GM21786 (cell line): ENCODE measurements around the gene MCIDAS.

ENCODE experiments used
- ATAC-seq: cut with Tn5 transposase; IDR thresholded peaks from one replicate; pipeline ENCODE4 v1.9.1; 2021; ENCODE audit not compliant: unreplicated experiment

Gene MCIDAS

DNA sequence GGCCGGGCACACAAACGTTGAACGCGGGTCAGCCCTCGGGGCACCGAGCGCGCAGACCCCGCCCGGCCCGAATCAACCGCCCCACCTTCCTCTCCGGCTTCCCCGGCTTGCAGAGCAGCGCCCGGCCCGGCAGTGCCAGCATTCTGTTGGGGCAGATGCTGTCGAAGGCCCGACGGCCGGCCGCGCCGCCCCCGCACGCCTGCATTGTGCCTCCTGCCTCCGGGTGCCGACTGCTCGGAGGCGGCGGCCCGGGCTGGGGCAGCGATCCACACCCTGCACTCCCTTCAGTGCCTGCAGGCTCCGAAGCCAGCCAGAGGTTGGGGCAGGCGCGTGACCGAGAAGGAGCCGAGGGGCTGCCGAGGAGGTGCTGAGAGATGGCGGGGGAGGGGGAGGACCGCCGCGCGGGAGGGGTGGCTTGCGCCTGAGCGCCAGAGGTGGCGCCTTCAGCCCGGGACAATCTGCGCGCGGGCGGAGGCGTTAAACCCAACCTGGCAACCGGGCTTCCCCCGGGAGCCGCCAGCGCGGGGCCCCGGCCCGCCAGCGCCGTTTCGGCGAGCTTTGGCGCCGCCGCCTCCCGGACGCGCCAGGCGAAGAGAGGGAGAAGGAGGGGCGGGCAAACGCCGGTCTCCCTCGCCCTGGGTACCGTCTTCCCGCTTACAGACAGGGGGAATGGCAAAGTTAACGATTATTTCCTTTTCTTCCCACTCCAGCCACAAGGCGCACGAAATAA, at the start of gene MCIDAS:
Gene MCIDAS (minus strand): TSS at position 382 of the 730 bp plus-strand sequence. CDS start 177 bp downstream, at position 205.
- peak; percentile 57 for ATAC-seq

DNA sequence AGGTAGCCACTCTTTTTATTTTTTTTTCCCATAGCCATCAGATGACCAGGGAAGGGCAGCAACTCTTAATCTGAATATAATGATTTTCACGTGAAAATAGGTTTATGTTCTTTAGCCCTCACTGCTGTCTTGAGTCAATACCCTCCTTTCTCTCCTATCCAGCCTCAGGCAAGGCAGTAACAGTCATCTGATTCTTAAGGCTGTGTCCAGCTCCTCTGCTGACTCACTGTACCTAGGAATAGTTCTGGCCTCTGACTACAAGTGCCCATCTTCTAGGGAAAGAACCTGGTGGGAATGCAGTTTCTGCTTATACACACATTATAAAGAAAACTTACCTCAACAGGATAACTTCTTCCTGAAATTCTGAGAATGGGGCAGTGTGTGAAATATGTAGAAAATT, 49.7 kb upstream of the MCIDAS start:
- no peak for ATAC-seq

- no peak for ATAC-seq
Measured at GRCh38 chr5:55258339-55258738, 31.2 kb upstream of the MCIDAS start.

- ATAC-seq: no peak
Measured at GRCh38 chr5:55254802-55255201, 27.7 kb upstream of the MCIDAS start.

- no peak for ATAC-seq
Measured at GRCh38 chr5:55250064-55250463, 22.9 kb upstream of the MCIDAS start.

DNA sequence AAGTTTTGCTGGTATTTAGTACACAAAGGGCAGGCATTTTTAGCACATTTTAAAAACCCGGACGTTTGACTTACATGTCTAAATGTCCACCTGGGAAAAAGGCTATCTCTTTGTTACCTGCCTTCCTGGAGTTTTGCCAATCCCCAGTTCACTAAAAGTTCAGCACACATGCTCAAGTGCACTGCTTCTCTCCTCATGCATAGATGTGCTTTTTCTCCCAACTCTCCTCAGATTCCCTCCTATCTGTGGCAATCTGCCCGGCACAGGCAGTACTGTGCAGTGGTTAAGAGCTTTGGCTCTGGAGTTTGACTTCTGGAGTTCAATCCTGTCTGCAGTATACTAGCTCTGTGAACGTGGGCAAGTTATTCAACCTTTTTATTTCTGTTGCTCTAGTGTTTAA, 14.6 kb upstream of the MCIDAS start:
- ATAC-seq: no peak

DNA sequence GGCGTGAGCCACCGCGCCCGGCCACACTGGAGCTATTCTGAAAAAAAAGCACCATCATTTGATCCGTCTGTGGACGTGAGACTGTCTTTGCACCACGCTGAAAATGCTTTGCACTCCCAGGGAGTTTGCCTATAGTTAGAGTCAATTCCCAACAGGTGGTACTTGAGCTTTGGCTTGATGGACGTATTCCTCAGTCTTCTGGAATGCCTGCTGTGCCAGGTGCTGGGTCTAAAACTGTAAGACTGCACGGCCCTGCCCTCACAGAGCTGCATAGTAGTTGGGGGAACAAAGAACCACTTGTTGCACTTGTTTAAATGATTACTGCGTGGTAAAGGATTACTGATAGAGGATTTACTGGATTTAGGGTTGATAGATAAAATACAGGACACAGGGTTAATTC, 9.7 kb upstream of the MCIDAS start:
- no peak for ATAC-seq

GRCh38 chr5:55234121-55234700, 7.1 kb upstream of the MCIDAS start:
- ATAC-seq: no peak

DNA sequence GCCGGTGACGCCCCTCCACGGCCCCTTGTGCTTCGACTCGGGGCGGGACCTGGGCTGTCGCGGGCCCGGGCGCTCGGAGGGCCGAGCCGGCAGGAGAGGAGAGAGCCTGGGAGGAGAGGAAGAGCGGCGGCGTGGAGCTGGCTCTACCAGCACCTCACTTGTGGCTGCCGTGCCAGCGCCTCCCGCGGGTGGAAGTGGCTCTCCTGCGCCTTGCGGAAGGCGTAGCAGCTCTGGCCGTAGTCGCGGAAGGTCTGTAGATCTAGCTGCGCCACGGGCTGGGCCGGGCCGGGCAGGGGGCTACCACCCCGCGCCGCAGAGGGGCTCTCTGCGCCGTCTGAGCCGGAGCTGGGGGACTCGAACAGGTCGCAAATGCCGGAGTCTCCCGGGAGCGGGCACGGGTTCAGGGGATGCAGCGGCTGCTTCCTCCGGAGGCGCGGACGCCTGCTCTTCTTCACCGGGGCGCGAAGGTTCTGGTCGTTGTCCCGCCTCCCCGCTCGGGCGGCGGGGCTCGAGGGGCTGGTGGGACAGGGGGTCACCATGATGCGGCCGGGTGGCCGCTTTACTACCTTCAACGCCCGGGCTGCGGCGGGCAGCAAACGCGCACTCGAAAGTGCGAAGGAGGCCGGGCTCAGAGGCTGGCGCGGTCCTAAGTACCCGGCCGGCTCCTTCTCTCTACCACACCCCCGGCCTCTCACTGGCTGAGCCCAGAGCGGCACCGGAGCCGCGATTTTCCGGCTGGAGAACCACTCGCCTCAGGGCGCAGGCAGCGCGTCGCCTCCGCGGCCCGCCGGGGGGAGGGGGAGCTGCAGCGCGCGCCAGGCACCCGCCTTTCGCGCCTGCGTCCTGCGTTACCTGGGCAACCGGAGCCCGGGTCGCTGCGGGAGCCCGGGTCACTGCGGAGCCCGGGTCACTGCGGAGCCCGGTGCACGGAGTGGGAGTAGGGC, 6.1 kb upstream of the MCIDAS start, which contains the start of gene CCNO:
Gene CCNO (minus strand): TSS at position 624 of the 944 bp plus-strand sequence. CDS start 85 bp downstream, at position 539.
- ATAC-seq: peak; percentile 60

DNA sequence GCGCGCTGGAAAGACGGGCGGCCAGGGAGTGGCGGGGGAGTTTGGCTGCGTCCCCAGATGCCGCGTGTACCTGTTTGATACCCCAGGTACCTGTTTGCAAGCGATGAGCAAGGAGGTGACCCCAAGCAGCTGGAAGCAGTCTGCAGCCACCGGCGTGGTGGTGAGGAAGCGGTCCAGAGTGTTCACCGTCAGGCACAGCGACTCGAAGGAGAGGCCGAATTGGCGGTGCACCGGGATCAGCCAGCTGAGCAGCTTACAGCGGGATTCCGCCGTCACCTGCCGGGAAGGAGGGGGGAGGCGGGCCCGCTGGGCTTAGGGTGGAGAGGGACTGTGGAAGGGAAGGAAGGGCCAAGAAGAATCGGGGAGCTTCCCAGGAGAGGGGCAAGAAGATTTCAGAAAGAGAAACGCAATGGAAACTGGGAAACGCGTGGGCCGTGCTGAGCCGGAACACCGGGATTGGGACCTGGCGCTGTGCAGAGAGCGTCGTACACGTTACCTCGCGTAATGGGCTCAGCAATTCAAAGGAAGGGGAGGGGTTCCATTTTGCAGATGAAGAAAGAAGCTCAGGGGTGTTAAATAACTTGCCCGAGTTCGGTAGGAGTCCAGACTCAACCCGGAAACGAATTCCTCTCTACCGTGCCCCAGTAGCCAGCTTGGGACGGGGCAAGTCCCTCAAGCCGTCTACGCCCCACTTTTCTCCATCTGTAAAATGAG, 5.3 kb upstream of the MCIDAS start:
- peak; percentile 8 for ATAC-seq

DNA sequence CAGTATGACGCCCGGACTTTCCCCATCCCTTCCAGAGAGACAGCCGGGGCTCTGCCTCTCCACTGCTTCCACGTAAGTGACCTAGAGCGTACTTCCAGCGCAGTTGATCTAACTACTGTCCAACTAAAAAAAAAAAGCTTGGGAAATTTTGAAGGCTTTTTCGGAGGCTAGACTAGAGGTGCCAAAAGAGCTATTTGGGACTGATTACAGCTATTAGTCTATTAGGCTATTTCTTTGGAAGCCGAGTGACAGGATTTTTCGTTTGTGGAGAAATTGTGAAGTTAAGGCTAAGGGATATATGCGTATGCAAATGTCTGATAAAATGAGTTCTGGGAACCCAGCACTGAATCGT, 4.8 kb upstream of the MCIDAS start:
- no peak for ATAC-seq

- no peak for ATAC-seq
Measured at GRCh38 chr5:55231029-55231918, 4.2 kb upstream of the MCIDAS start.

- no peak for ATAC-seq
Measured at GRCh38 chr5:55230086-55230629, 3.0 kb upstream of the MCIDAS start.

DNA sequence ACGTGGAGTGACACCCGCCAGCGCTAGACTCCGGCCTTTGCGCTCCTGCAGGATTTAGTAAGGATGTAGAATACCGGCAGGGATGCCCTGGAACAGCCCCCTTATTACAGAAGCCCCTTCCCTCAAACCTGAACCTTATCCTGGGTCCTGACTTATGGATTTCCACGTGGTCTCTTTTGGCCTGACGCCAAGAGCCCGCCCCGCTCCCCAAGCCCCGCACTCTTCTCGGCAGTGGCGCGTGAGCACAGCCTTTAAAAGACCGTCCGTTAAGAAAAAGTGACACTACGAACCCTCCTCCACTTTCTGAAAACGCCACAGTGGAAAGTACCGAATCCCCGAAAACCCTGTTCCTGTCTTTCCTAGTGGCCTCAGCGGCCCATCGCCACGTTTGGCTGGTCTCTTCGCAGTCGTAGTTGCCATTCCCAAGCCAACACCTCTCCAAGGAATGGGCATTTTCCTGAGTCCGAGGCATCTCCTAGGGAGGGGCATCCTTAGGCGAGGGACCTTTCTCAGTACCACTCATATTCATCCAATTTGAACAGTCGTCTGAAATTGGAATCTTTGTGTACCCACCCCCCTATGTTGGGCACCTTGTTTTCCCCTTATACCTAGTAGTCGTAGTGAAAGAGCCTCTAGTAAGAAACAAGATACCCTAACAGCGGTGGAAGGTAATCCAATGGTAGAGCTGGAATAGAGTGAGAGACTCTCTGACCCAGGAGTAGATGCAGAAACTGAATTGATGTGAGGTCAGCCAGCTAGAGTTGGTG, 732 bp upstream of the MCIDAS start:
- ATAC-seq: no peak

GRCh38 chr5:55226027-55226933, 835 bp downstream of the MCIDAS start:
- ATAC-seq: peak; percentile 45

- no peak for ATAC-seq
Measured at GRCh38 chr5:55225346-55225745, 1.8 kb downstream of the MCIDAS start.

- no peak for ATAC-seq
Measured at GRCh38 chr5:55223812-55224240, 3.3 kb downstream of the MCIDAS start.
